ENCODE results near the gene ITPR1. TPM values are rescaled to one million over a fixed set of nuclear protein-coding genes. Genes with fewer than 3 reads are reported as not detected.
A peak's percentile ranks its signal among the peaks of the same experiment; 100 is the strongest.

The ITPR1 gene
- total RNA-seq, 3 donors from 2014 or later = 59.0 to 92.3 (median 88.9) TPM

- ATAC-seq (no peak), DNase-seq (no peak)
- Mint-ChIP-seq H3K4me3 (no peak overlapping the region), H3K27me3 (ENCODE audit: low read depth) (no peaks in the 10 kb centered on the region), H3K36me3 (ENCODE audit: insufficient read depth) (peaks cover 11% of the 10 kb centered on the region), H3K4me1 (ENCODE audit: low read depth) (peaks cover 6% of the 10 kb centered on the region), H3K9me3 (no peaks in the 10 kb centered on the region)
These were observed 55.6 kb downstream of the ITPR1 start for GRCh38 chr3:4548780-4549179.

GRCh38 chr3:4549896-4550295 is 56.7 kb downstream of the ITPR1 start:
- DNase-seq (no peak), ATAC-seq (no peak)
- H3K36me3 Mint-ChIP-seq (ENCODE audit: insufficient read depth) = peaks cover 14% of the 10 kb centered on the region
- no peak overlapping the region for H3K4me3 Mint-ChIP-seq
- H3K4me1 Mint-ChIP-seq (ENCODE audit: low read depth) = peaks cover 6% of the 10 kb centered on the region
- no peaks in the 10 kb centered on the region for H3K27me3 Mint-ChIP-seq (ENCODE audit: low read depth)
- no peaks in the 10 kb centered on the region for H3K9me3 Mint-ChIP-seq

- Mint-ChIP-seq H3K36me3 (ENCODE audit: insufficient read depth) (peaks cover 18% of the 10 kb centered on the region), H3K9me3 (peaks cover 2% of the 10 kb centered on the region), H3K4me3 (no peak overlapping the region), H3K4me1 (ENCODE audit: low read depth) (peaks cover 6% of the 10 kb centered on the region), H3K27me3 (ENCODE audit: low read depth) (no peaks in the 10 kb centered on the region)
- no peak for ATAC-seq
- no peak for DNase-seq
These were observed 58.0 kb downstream of the ITPR1 start for GRCh38 chr3:4551051-4551711.

GRCh38 chr3:4551794-4552442 is 58.8 kb downstream of the ITPR1 start:
- ATAC-seq (no peak), DNase-seq (no peak)
- H3K9me3 Mint-ChIP-seq = peaks cover 9% of the 10 kb centered on the region
- H3K4me3 Mint-ChIP-seq = no peak overlapping the region
- H3K4me1 Mint-ChIP-seq (ENCODE audit: low read depth) = peaks cover 6% of the 10 kb centered on the region
- H3K36me3 Mint-ChIP-seq (ENCODE audit: insufficient read depth) = peaks cover 26% of the 10 kb centered on the region
- no peaks in the 10 kb centered on the region for H3K27me3 Mint-ChIP-seq (ENCODE audit: low read depth)

- no peaks in the 10 kb centered on the region for H3K27me3 Mint-ChIP-seq (ENCODE audit: low read depth)
- peaks cover 6% of the 10 kb centered on the region for H3K4me1 Mint-ChIP-seq (ENCODE audit: low read depth)
- no peak overlapping the region for H3K4me3 Mint-ChIP-seq
- peaks cover 28% of the 10 kb centered on the region for H3K36me3 Mint-ChIP-seq (ENCODE audit: insufficient read depth)
- H3K9me3 Mint-ChIP-seq = peaks cover 17% of the 10 kb centered on the region
- ATAC-seq (no peak), DNase-seq (no peak)
These were observed 59.7 kb downstream of the ITPR1 start for GRCh38 chr3:4552811-4553210.

- Mint-ChIP-seq H3K27me3 (ENCODE audit: low read depth) (no peaks in the 10 kb centered on the region), H3K4me3 (no peak overlapping the region), H3K4me1 (ENCODE audit: low read depth) (peaks cover 14% of the 10 kb centered on the region), H3K36me3 (ENCODE audit: insufficient read depth) (peaks cover 12% of the 10 kb centered on the region), H3K9me3 (peaks cover 14% of the 10 kb centered on the region)
- no peak for ATAC-seq
- no peak for DNase-seq
These were observed 68.5 kb downstream of the ITPR1 start for GRCh38 chr3:4561661-4562060.

GRCh38 chr3:4562595-4562994 is 69.4 kb downstream of the ITPR1 start:
- Mint-ChIP-seq H3K9me3 (peaks cover 6% of the 10 kb centered on the region), H3K36me3 (ENCODE audit: insufficient read depth) (peaks cover 8% of the 10 kb centered on the region), H3K4me1 (ENCODE audit: low read depth) (peaks cover 19% of the 10 kb centered on the region), H3K27me3 (ENCODE audit: low read depth) (no peaks in the 10 kb centered on the region), H3K4me3 (no peak overlapping the region)
- DNase-seq = no peak
- ATAC-seq = no peak

GRCh38 chr3:4564270-4564669 is 71.1 kb downstream of the ITPR1 start:
- Mint-ChIP-seq H3K4me3 (no peak overlapping the region), H3K4me1 (ENCODE audit: low read depth) (peaks cover 21% of the 10 kb centered on the region), H3K36me3 (ENCODE audit: insufficient read depth) (peaks cover 6% of the 10 kb centered on the region), H3K9me3 (no peaks in the 10 kb centered on the region), H3K27me3 (ENCODE audit: low read depth) (no peaks in the 10 kb centered on the region)
- ATAC-seq (no peak), DNase-seq (no peak)

- H3K4me3 Mint-ChIP-seq = no peak overlapping the region
- H3K9me3 Mint-ChIP-seq = no peaks in the 10 kb centered on the region
- DNase-seq (no peak), ATAC-seq (no peak)
- H3K36me3 Mint-ChIP-seq (ENCODE audit: insufficient read depth) = peaks cover 6% of the 10 kb centered on the region
- no peaks in the 10 kb centered on the region for H3K27me3 Mint-ChIP-seq (ENCODE audit: low read depth)
- peaks cover 21% of the 10 kb centered on the region for H3K4me1 Mint-ChIP-seq (ENCODE audit: low read depth)
These were observed 71.9 kb downstream of the ITPR1 start for GRCh38 chr3:4564928-4565586.

GRCh38 chr3:4565809-4566501 is 72.8 kb downstream of the ITPR1 start:
- ATAC-seq (no peak), DNase-seq (no peak)
- Mint-ChIP-seq H3K27me3 (ENCODE audit: low read depth) (no peaks in the 10 kb centered on the region), H3K4me1 (ENCODE audit: low read depth) (peaks cover 23% of the 10 kb centered on the region), H3K4me3 (no peak overlapping the region), H3K36me3 (ENCODE audit: insufficient read depth) (peaks cover 6% of the 10 kb centered on the region), H3K9me3 (no peaks in the 10 kb centered on the region)

- DNase-seq (no peak), ATAC-seq (no peak)
- Mint-ChIP-seq H3K4me1 (ENCODE audit: low read depth) (peaks cover 19% of the 10 kb centered on the region), H3K4me3 (no peak overlapping the region), H3K9me3 (no peaks in the 10 kb centered on the region), H3K36me3 (ENCODE audit: insufficient read depth) (peaks cover 6% of the 10 kb centered on the region), H3K27me3 (ENCODE audit: low read depth) (no peaks in the 10 kb centered on the region)
These were observed 75.7 kb downstream of the ITPR1 start for GRCh38 chr3:4568841-4569240.

GRCh38 chr3:4570840-4571621 is 77.9 kb downstream of the ITPR1 start:
- no peak overlapping the region for H3K4me3 Mint-ChIP-seq
- no peaks in the 10 kb centered on the region for H3K27me3 Mint-ChIP-seq (ENCODE audit: low read depth)
- peak; percentile 34 to 52 for ATAC-seq
- H3K9me3 Mint-ChIP-seq = no peaks in the 10 kb centered on the region
- peaks cover 3% of the 10 kb centered on the region for H3K36me3 Mint-ChIP-seq (ENCODE audit: insufficient read depth)
- DNase-seq = no peak
- peaks cover 12% of the 10 kb centered on the region for H3K4me1 Mint-ChIP-seq (ENCODE audit: low read depth)

GRCh38 chr3:4571690-4572334 is 78.7 kb downstream of the ITPR1 start:
- Mint-ChIP-seq H3K4me1 (ENCODE audit: low read depth) (peaks cover 12% of the 10 kb centered on the region), H3K36me3 (ENCODE audit: insufficient read depth) (no peaks in the 10 kb centered on the region), H3K27me3 (ENCODE audit: low read depth) (no peaks in the 10 kb centered on the region), H3K4me3 (no peak overlapping the region), H3K9me3 (no peaks in the 10 kb centered on the region)
- ATAC-seq (no peak), DNase-seq (no peak)

Measured in activated T-cell treated with anti-CD3 and anti-CD28 coated beads, Interleukin-2, amount 50 U/mL, for 4 hours (primary cell).